Measurements from ENCODE around the gene FRMPD1.

DNA sequence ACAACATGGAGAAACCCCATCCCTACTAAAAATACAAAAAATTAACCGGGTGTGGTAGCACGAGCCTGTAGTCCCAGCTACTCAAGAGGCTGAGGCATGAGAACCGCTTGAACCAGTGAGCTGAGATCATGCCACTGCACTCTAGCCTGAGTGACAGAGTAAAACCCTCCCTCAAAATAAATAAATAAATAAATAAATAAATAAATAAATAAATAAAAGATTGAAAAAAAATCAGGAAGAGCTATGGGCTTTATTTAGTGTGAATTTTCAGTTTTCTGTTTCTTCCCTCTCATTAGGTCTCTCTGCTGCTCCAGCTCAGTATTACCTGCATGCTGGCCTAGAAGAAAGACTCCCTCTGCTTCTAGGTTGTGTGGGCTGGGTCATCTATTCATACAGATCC is 55.0 kb downstream of the FRMPD1 start:
- no peak for TF ChIP-seq TCF4 (CRISPR knock-in tag; IDR thresholded peaks at IDR 0.05; ENCODE audit: borderline replicate concordance)
- TF ChIP-seq OSR1 (CRISPR knock-in tag; IDR thresholded peaks at IDR 0.05): no peak
- no peak for TF ChIP-seq PATZ1 (CRISPR knock-in tag; IDR thresholded peaks at IDR 0.05; ENCODE audit: borderline replicate concordance)
- no peak for TF ChIP-seq ZFP3 (CRISPR knock-in tag; IDR thresholded peaks at IDR 0.05)
- TF ChIP-seq SNAI2 (CRISPR knock-in tag; IDR thresholded peaks at IDR 0.05): no peak
- TF ChIP-seq ZFP30 (CRISPR knock-in tag; IDR thresholded peaks at IDR 0.05): no peak
- no peak for TF ChIP-seq GLIS3 (CRISPR knock-in tag; IDR thresholded peaks at IDR 0.05)
- no peak for TF ChIP-seq RARB (CRISPR knock-in tag; IDR thresholded peaks at IDR 0.05)
- TF ChIP-seq ARNTL (CRISPR knock-in tag; IDR thresholded peaks at IDR 0.05; ENCODE audit: borderline replicate concordance, low read depth): no peak
- no peak for TF ChIP-seq PPARA (CRISPR knock-in tag; IDR thresholded peaks at IDR 0.05; ENCODE audit: borderline replicate concordance)
- TF ChIP-seq CSDC2 (CRISPR knock-in tag; IDR thresholded peaks at IDR 0.05): no peak
- no peak for TF ChIP-seq ESRRG (CRISPR knock-in tag; IDR thresholded peaks at IDR 0.05)
- no peak for TF ChIP-seq CREB5 (CRISPR knock-in tag; IDR thresholded peaks at IDR 0.05; ENCODE audit: low read depth)
- no peak for TF ChIP-seq ZNF70 (CRISPR knock-in tag; IDR thresholded peaks at IDR 0.05)

Measured in SK-N-SH treated with all-trans-retinoic acid at 6 μM for 48 hours (cell line).